Suprapubic skin (tissue), 4 donors: ENCODE measurements around the gene SPARC.
A peak's percentile ranks its signal among the peaks of the same experiment; 100 is the strongest.

ENCODE experiments used
- EP300 ChIP-seq: sonication (generic); formaldehyde crosslinking; IDR thresholded peaks from one replicate; pipeline ENCODE4 v1.6.1; 2017; ENCODE audit warnings: antibody characterized with exemption
- POLR2A ChIP-seq, 2 donors: fragments of 450-650 bp; IDR thresholded peaks; one replicate each; pipeline ENCODE4 v1.6.1; 2017; ENCODE audit warnings: antibody characterized with exemption in 2 of 2, mild to moderate bottlenecking in 2 of 2, moderate library complexity in 2 of 2
- POLR2AphosphoS5 ChIP-seq, 3 donors: sonication (generic); formaldehyde crosslinking; IDR thresholded peaks; one replicate each; pipeline ENCODE4 v1.6.1; 2017; ENCODE audit warnings: antibody characterized with exemption in 3 of 3
- TF ChIP-seq, protein P1 (sequence below), 2 donors: fragments of 200-600 bp in 1 of 2; fragments of 450-650 bp in 1 of 2; sonication (generic) in 1 of 2; IDR thresholded peaks; one replicate each; pipeline ENCODE4 v1.5.1; 2016 to 2019; ENCODE audit warnings: antibody characterized with exemption in 2 of 2, mild to moderate bottlenecking in 1 of 2, moderate library complexity in 1 of 2

DNA sequence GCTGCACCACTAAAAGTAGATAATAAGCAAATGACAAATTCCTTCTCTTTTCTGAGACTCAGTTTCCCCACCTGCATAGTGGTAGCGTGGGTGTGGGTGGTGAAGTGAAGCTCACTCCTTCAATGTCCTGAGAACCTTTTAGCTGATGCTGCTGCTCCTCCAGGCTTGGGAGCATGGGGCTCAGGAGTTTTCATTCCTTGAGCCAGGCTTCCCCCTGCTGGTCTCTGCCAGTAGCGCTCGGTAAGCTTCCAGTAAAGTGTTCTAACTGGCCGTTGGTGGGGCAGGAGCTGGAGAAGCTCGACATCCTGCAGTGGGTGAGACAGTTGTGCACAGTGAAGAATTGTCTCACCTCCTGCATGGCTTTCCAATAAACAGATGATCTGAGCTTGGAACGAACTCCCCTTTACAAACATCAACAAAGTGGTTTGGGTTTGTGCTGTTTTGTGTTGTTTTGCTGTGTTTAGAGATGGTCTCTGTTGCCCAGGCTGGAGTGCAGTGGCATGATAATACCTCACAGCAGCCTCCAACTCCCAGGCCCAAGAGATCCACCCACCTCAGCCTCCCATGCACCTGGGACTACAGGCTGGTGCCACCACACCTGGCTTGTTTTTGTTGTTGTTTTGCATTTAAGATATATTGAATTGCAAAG lies 34.6 kb downstream of the SPARC start:
- TF ChIP-seq POLR2A (IDR thresholded peaks at IDR 0.05) (no peak), POLR2AphosphoS5 (IDR thresholded peaks at IDR 0.05) (no peak), EP300 (no peak)
- TF ChIP-seq, protein P1, sequence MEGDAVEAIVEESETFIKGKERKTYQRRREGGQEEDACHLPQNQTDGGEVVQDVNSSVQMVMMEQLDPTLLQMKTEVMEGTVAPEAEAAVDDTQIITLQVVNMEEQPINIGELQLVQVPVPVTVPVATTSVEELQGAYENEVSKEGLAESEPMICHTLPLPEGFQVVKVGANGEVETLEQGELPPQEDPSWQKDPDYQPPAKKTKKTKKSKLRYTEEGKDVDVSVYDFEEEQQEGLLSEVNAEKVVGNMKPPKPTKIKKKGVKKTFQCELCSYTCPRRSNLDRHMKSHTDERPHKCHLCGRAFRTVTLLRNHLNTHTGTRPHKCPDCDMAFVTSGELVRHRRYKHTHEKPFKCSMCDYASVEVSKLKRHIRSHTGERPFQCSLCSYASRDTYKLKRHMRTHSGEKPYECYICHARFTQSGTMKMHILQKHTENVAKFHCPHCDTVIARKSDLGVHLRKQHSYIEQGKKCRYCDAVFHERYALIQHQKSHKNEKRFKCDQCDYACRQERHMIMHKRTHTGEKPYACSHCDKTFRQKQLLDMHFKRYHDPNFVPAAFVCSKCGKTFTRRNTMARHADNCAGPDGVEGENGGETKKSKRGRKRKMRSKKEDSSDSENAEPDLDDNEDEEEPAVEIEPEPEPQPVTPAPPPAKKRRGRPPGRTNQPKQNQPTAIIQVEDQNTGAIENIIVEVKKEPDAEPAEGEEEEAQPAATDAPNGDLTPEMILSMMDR (IDR thresholded peaks at IDR 0.05), result peak; percentile 84 to 87
